BLaER1 (cell line): Measurements from ENCODE around the gene VPS41.
A peak's percentile ranks its signal among the peaks of the same experiment; 100 is the strongest.
"Not testable (repeated sequence)": the region's sequence is repeated elsewhere in the genome, so short reads cannot be mapped to it uniquely, and the experiment has no call there.

Source experiments
- H3K27ac ChIP-seq: shearing (Covaris generic); formaldehyde crosslinking; 2 replicates; pipeline ENCODE4 v1.8.1; 2022
- H3K27me3 ChIP-seq: shearing (Covaris generic); formaldehyde crosslinking; 2 replicates; pipeline ENCODE4 v1.8.1; 2022
- H3K36me3 ChIP-seq: shearing (Covaris generic); formaldehyde crosslinking; 2 replicates; pipeline ENCODE4 v1.8.1; 2022
- H3K4me1 ChIP-seq: shearing (Covaris generic); formaldehyde crosslinking; 2 replicates; pipeline ENCODE4 v1.8.1; 2022
- H3K4me2 ChIP-seq: shearing (Covaris generic); formaldehyde crosslinking; 2 replicates; pipeline ENCODE4 v1.8.1; 2022
- H3K4me3 ChIP-seq: shearing (Covaris generic); formaldehyde crosslinking; 2 replicates; pipeline ENCODE4 v1.8.1; 2022
- H3K9ac ChIP-seq: shearing (Covaris generic); formaldehyde crosslinking; 2 replicates; pipeline ENCODE4 v1.8.1; 2022
- H3K9me3 ChIP-seq: shearing (Covaris generic); formaldehyde crosslinking; 2 replicates; pipeline ENCODE4 v1.8.1; 2022
- H4K20me1 ChIP-seq: shearing (Covaris generic); formaldehyde crosslinking; 2 replicates; pipeline ENCODE4 v1.8.1; 2022
- Cebpa-rat ChIP-seq: shearing (Covaris generic); IDR thresholded peaks from 2 replicates; pipeline ENCODE4 v1.8.1; 2022

VPS41 gene

DNA sequence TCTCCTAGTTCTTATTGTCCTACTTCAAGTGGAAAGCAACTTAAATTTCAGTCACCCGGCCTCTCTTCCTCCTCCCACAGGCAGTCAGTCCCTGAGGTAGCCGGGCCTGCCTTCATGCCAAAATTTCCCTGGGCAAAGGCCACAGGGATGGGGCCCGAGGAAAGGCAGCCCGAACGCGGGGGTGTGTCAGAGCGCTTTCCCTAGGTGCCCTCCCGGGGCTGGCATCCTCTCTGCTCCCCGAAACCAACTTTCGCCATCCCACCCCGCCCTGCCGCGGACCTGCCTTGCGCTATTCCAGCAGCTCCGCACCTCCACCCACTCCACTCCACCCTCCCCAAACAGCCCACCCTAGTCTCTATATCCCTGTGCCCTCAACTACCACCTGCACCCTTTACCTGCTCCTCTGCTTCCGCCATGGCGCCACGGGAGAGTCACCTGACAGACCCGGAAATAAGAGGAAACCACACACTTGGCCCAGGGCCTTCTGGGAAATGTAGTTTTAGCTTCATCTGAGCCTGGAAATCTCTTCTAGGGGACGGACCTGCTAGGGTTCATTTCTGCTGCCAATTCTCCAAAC lies at the start of gene VPS41:
VPS41 (minus strand) TSS at position 433 of the 577 bp plus-strand sequence; CDS start at position 416, 17 bp downstream.
- H3K27me3 ChIP-seq, result no peaks in the 10 kb centered on the region

DNA sequence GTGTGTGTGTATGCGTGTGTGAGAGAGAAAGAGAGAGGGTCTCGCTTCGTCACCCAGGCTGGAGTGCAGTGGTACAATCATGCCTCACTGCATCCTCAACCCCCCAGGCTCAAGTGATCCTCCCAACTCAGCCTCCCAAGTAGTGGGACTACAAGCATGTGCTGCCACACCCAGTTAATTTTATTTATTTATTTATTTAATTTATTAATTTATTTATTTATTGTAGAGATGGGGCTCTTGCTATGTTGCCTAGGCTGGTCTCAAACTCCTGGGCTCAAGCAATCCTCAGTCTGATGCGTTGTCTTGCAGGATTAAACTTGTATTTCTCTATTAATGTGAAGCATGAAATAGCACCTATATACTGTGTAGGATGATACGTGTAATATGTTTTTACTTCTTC lies 46.9 kb upstream of the VPS41 start:
- Histone ChIP-seq H3K4me2 (no peak overlapping the region), H3K27me3 (no peaks in the 10 kb centered on the region), H3K9me3 (peaks cover 10% of the 10 kb centered on the region), H3K4me3 (no peak overlapping the region), H3K4me1 (peaks cover 31% of the 10 kb centered on the region), H3K9ac (no peak overlapping the region), H4K20me1 (no peaks in the 10 kb centered on the region), H3K27ac (no peak overlapping the region), H3K36me3 (no peaks in the 10 kb centered on the region)
- no peak for TF ChIP-seq Cebpa-rat

More for the DNA sequence above, at the start of gene VPS41:
- Histone ChIP-seq H3K9ac (peak within 1 kb of the TSS; percentile 79), H3K36me3 (no peaks in the 10 kb centered on the region), H4K20me1 (peaks cover 2% of the 10 kb centered on the region; the same call in 1 of the 2 replicates), H3K27ac (peak within 1 kb of the TSS; percentile 63), H3K4me3 (peak within 1 kb of the TSS; percentile 87), H3K9me3 (no peaks in the 10 kb centered on the region), H3K4me2 (peak within 1 kb of the TSS; percentile 88), H3K4me1 (peaks cover 28% of the 10 kb centered on the region)
- TF ChIP-seq Cebpa-rat, result no peak

DNA sequence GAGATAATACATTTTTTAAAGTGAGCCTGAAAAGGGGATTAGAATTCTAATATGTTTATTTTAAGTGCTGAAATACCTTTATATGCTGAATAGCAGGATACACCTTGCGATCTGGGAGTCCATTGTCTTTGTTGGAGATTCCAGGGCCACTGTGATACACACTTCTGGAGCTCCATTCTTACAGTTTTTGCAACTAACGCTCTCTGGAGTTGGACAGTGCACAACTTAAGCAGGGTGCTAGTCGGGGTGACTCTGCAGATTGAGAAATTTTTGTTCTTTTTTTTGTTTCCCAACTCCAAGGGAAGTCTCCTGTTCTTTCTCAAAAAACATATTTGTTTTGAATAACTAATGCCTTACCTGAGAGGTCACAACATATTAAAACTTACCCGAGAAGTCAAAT lies 45.0 kb upstream of the VPS41 start:
- Histone ChIP-seq H3K36me3 (no peaks in the 10 kb centered on the region), H3K27ac (no peak overlapping the region), H3K4me3 (no peak overlapping the region), H3K4me1 (peaks cover 25% of the 10 kb centered on the region), H3K4me2 (no peak overlapping the region), H3K9me3 (peaks cover 10% of the 10 kb centered on the region; the same call in 1 of the 2 replicates), H3K9ac (no peak overlapping the region), H3K27me3 (no peaks in the 10 kb centered on the region), H4K20me1 (no peaks in the 10 kb centered on the region)
- TF ChIP-seq Cebpa-rat, result no peak

DNA sequence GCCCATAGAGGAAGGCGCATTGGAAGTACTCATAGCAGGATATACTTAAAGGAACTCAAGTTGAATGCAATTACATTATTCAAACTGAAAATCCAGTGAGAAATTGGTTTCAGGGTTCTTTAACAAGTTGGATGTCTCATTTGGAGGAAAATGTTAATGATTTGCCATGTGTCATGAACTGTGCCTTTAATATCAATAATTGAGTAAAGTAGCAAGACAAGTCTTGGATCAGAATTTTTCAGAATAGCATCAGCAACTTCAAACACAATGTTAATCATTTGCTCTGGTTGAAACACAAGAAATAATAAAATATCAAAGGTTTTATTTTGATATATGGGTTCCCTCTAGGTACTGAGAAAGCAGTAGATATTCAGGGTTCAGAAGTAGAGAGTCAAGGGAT lies 44.2 kb upstream of the VPS41 start:
- H4K20me1 ChIP-seq, result no peaks in the 10 kb centered on the region
- TF ChIP-seq Cebpa-rat, result no peak
- no peaks in the 10 kb centered on the region for H3K36me3 ChIP-seq
- no peak overlapping the region for H3K9ac ChIP-seq
- no peak overlapping the region for H3K4me3 ChIP-seq
- H3K27ac ChIP-seq, result no peak overlapping the region
- H3K4me2 ChIP-seq, result no peak overlapping the region
- no peaks in the 10 kb centered on the region for H3K27me3 ChIP-seq
- H3K4me1 ChIP-seq, result peaks cover 17% of the 10 kb centered on the region
- H3K9me3 ChIP-seq, result peaks cover 10% of the 10 kb centered on the region; the same call in 1 of the 2 replicates

DNA sequence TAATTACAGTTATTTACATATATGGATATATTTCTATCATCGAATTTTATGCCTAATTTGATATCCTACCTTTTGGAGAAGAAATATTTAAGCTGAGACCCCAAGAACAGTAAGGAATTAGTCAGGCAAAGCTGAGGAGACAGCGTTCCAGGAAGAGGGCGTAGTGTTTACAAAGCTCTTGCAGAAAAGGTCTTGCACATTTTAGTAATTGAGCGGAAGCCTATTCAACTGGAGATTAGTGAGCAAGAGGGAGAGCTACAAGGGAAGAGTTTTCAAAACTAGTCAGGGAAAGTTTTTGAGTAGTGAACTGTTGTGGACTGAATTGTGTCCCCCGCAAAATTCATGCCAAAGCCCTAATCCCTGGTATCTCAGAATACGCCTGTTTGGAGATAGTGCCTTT lies 42.2 kb upstream of the VPS41 start:
- no peak overlapping the region for H3K4me3 ChIP-seq
- H3K27me3 ChIP-seq, result no peaks in the 10 kb centered on the region
- no peak overlapping the region for H3K9ac ChIP-seq
- H3K27ac ChIP-seq, result no peak overlapping the region
- H4K20me1 ChIP-seq, result no peaks in the 10 kb centered on the region
- peaks cover 9% of the 10 kb centered on the region; the same call in 1 of the 2 replicates for H3K9me3 ChIP-seq
- no peak for TF ChIP-seq Cebpa-rat
- no peak overlapping the region for H3K4me2 ChIP-seq
- H3K4me1 ChIP-seq, result 0 out of 2 replicates have a peak, but pooled peaks cover 7% of the 10 kb centered on the region
- H3K36me3 ChIP-seq, result no peaks in the 10 kb centered on the region

DNA sequence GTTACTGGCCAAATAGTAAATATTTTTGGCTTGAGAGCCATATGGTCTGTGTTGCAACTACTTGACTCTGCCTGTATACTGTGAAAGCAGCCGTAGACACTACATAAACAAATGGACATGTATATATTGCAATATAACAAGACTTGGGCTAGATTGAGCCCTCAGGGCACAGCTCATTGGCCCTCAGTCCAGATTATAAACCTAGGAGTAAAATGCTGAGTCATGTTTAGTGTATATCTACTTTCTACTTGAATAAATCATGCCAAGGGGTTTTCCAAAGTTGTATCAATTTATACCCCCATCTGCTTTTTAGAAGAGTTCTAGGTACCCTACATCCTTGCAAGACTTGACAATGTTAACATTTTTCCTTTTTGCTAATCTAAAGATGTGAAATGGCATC lies 41.3 kb upstream of the VPS41 start:
- Histone ChIP-seq H4K20me1 (no peaks in the 10 kb centered on the region), H3K27me3 (no peaks in the 10 kb centered on the region), H3K4me3 (no peak overlapping the region), H3K4me1 (0 out of 2 replicates have a peak, but pooled peaks cover 2% of the 10 kb centered on the region), H3K36me3 (no peaks in the 10 kb centered on the region), H3K27ac (no peak overlapping the region), H3K9ac (no peak overlapping the region), H3K4me2 (no peak overlapping the region), H3K9me3 (0 out of 2 replicates have a peak, but pooled peaks cover 5% of the 10 kb centered on the region)
- TF ChIP-seq Cebpa-rat, result no peak

DNA sequence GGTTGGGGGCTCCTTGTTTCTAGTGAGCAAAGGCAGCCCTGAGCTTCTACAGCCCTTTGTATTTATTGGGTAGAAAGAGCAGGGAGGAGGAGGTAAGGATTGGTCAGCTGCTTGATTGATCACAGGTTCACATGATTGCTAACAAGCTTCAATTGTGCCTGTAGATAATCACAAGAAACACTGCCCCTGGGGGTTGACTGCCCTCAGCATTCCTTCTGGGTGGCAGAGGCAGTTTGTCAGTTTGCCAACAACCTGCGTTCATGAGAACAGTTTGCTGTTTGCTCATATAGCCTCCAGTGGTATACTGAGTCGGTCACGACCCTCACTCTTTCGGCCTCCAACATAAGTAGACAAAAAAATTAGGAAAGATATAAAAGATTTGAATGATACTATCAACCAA lies 38.5 kb upstream of the VPS41 start:
- not testable (repeated sequence) for H3K27me3 ChIP-seq, H3K9ac ChIP-seq, H3K4me2 ChIP-seq, H3K27ac ChIP-seq, H3K36me3 ChIP-seq, H4K20me1 ChIP-seq, H3K4me3 ChIP-seq, H3K4me1 ChIP-seq
- 0 out of 2 replicates have a peak, but pooled peaks cover 11% of the 10 kb centered on the region for H3K9me3 ChIP-seq

DNA sequence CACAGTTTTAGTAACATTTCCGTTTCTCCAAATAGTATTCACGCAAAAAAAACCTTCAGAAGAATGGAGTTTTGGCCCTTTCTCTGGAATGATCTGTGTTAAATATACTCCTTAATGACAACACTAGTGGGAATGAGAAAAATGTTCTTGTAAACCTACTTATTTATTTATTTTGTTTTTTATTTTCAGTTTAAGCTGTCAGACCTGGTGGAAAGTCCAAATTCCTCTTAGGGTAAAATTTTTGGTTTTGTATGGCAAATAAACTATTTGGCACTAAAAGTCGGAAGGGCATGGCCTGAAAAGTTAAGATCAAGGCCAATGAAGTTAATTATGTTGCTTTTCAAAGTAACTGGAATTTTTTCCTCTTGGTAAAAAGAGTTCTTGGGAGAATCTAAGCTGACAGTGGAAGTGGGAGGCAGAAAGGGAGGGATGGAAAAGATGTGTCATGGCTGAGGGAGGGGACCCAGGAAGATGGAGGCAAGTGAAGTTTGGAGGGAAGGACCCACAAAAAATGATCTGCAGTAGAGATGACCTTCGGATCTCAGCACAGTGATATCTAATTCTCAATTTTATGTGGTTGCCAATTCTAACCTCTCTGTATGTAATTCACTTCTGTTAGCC lies 33.5 kb upstream of the VPS41 start:
- no peaks in the 10 kb centered on the region for H4K20me1 ChIP-seq
- peaks cover 40% of the 10 kb centered on the region for H3K4me1 ChIP-seq
- 0 out of 2 replicates have a peak overlapping the region, but pooled peaks have one; percentile 10 for H3K9ac ChIP-seq
- H3K4me3 ChIP-seq, result no peak overlapping the region
- no peak overlapping the region; the same call in 1 of the 2 replicates for H3K27ac ChIP-seq
- 0 out of 2 replicates have a peak, but pooled peaks cover 8% of the 10 kb centered on the region for H3K9me3 ChIP-seq
- peak overlapping the region; percentile 29 for H3K4me2 ChIP-seq
- H3K36me3 ChIP-seq, result no peaks in the 10 kb centered on the region
- H3K27me3 ChIP-seq, result no peaks in the 10 kb centered on the region
- no peak for TF ChIP-seq Cebpa-rat

DNA sequence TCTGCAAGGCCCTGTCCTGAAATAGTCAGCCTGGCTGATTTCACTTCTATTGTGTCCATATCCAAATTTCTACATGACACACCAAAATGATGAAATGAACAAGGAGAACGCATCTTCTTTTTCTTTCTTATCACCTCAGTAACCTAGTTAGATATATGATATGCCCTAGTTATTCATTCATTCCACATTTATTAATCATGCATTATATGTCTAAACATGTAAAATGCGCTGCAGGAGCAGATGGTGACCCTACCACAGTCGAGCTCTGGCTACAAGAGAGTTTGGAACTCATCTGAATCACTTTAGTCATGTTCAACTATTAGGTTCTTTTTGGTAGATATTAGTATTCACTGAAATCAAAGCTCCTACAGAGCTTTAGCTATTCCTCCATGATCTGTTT lies 31.8 kb upstream of the VPS41 start:
- Histone ChIP-seq H3K9me3 (0 out of 2 replicates have a peak, but pooled peaks cover 6% of the 10 kb centered on the region), H3K4me2 (no peak overlapping the region), H3K4me1 (peaks cover 46% of the 10 kb centered on the region), H3K9ac (no peak overlapping the region), H4K20me1 (no peaks in the 10 kb centered on the region), H3K4me3 (no peak overlapping the region), H3K27me3 (no peaks in the 10 kb centered on the region), H3K36me3 (no peaks in the 10 kb centered on the region), H3K27ac (no peak overlapping the region)
- TF ChIP-seq Cebpa-rat, result no peak

DNA sequence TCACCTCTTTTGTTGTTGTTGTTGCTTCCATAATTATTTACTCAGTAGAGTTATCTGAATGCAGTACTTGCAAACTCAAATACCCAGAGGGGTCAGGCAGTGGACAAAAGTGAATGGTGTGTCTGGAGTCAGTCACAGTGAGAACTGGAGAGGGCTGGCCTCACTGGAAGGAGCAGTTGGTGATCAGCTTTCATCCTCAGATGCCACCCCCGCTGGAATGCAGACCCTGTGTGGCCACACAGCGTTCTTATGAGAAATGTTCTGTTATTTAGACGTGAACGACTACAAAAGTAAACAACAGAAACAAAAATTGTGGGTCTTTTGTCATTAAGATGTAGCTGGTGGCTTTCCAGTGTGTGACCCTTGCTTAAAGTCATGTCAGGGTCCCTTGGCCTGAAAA lies 29.6 kb upstream of the VPS41 start:
- H3K27me3 ChIP-seq, result no peaks in the 10 kb centered on the region
- no peak overlapping the region for H3K4me3 ChIP-seq
- no peaks in the 10 kb centered on the region for H4K20me1 ChIP-seq
- no peaks in the 10 kb centered on the region for H3K9me3 ChIP-seq
- peak overlapping the region; percentile 54; the same call in 1 of the 2 replicates for H3K27ac ChIP-seq
- peaks cover 53% of the 10 kb centered on the region for H3K4me1 ChIP-seq
- H3K9ac ChIP-seq, result no peak overlapping the region
- peak overlapping the region; percentile 65 for H3K4me2 ChIP-seq
- no peaks in the 10 kb centered on the region for H3K36me3 ChIP-seq
- no peak for TF ChIP-seq Cebpa-rat
